GM12873 (cell line): ENCODE measurements around the gene GSG1L.

ENCODE experiments used
- TF ChIP-seq, protein P1 (sequence below): IDR thresholded peaks from 2 replicates; pipeline ENCODE4 v1.5.1; 2012; ENCODE audit warnings: low read depth, mild to moderate bottlenecking, moderate library complexity, low read length, control low read depth; ENCODE audit not compliant: insufficient read depth; ENCODE audit errors: missing control alignments

Gene GSG1L

DNA sequence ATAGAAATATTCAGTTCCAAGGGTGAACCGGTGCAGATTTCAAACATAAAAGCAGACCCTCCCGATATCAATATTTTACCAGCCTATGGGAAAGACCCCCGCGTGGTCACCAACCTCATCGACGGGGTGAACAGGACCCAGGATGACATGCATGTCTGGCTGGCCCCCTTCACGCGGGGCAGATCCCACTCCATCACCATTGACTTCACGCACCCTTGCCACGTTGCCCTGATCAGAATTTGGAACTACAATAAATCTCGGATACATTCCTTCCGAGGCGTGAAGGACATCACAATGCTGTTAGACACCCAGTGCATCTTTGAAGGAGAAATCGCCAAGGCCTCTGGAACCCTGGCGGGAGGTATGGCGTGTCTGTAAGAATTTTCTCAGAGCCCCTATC is 313.6 kb downstream of the GSG1L start:
- TF ChIP-seq, protein P1, sequence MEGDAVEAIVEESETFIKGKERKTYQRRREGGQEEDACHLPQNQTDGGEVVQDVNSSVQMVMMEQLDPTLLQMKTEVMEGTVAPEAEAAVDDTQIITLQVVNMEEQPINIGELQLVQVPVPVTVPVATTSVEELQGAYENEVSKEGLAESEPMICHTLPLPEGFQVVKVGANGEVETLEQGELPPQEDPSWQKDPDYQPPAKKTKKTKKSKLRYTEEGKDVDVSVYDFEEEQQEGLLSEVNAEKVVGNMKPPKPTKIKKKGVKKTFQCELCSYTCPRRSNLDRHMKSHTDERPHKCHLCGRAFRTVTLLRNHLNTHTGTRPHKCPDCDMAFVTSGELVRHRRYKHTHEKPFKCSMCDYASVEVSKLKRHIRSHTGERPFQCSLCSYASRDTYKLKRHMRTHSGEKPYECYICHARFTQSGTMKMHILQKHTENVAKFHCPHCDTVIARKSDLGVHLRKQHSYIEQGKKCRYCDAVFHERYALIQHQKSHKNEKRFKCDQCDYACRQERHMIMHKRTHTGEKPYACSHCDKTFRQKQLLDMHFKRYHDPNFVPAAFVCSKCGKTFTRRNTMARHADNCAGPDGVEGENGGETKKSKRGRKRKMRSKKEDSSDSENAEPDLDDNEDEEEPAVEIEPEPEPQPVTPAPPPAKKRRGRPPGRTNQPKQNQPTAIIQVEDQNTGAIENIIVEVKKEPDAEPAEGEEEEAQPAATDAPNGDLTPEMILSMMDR: no peak

- TF ChIP-seq, protein P1: no peak
These were observed 314.0 kb downstream of the GSG1L start for GRCh38 chr16:27749547-27749875.

DNA sequence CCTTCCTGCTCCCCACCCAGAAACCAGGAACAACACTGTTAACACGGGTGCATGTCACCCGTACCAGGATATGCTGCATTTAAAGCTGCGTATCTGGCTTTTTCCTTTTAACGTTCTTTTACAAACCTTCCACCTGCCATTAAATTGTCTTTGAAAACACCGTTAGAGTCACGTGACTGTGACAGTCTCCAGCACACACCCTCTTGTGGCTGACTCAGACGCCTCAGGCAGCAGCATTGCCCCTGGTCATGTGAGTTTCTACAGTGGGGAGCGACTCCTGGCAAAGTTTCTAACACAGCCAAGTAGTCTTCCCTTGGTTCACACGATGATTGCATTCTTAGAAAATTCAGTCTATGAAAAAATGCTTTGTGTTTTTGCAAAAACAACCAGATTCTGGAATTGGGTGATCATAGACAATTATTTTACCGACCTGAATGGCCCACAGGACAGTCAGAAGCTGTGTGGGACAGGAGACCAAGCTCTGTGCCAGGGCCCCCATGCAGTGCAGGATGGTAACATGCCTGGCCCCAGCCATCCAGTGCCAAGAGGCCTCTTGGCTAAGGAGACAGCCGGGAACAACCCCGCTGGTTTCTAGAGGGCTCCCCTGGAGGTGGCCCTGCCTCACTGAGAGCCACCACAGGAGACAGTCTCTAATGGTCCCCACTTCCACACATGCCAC is 314.5 kb downstream of the GSG1L start:
- TF ChIP-seq, protein P1: peak; percentile 31

DNA sequence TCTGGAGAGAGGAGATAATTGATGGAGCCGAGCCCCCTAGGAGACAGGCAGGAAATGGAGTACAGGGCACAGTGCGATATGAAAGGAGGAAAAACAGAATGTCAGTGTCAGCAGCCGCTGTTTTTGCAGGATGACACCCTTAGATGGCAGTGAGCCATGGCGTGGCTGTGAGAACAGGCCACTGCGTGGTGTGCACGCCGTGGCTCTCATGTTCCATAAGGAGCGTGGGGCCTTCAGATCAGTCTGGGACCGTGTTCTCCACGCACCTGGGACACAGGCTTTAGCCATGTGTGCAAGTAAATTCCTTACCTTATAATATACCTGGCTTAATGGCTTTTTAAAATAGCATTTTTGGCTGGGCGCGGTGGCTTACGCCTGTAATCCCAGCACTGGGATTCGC is 315.6 kb downstream of the GSG1L start:
- TF ChIP-seq, protein P1: no peak

DNA sequence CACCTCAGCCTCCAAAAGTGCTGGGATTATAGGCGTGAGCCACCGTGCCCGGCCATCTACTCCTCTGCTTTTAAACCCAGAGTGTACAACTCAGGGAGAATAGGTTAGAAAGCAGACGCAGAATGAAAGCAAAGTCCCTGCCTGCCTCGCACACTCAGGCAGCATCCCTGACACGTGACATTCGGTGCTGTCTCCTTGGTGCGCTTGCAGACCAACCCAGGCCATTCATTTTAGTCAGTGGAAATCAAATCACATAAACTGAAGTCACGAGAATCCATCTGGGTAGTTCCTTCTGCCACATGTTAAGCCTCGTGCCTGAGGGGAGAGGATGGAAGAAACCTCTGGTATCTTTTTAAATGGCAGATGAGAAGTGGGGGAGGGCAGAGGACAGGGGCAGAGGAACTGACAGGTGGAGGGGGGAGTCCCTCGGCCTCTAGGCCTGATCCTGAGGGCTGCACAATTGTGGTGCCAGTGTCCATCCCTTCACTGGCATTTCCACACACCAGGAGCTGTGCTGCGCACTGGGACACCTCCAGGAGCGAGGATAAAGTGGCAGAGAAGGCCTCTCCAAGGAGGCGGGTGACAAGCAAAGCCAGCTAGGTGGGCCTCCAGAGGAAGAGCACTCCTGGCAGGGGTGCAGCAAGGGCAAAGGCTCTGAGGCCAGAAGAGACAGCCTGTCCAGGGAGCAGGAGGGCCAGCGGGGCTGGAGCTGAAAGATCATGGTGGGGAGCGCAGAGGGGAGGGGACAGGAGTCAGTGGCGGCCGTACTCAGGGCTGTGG is 317.2 kb downstream of the GSG1L start:
- TF ChIP-seq, protein P1: no peak

- TF ChIP-seq, protein P1: no peak
These were observed 318.2 kb downstream of the GSG1L start for GRCh38 chr16:27745348-27745747.

- TF ChIP-seq, protein P1: no peak
These were observed 319.6 kb downstream of the GSG1L start for GRCh38 chr16:27743963-27744362.
